SU-DHL-6 (cell line): ENCODE data around the gene EVI5L.

ENCODE experiments used
- EZH2phosphoT487 ChIP-seq: fragments of 200-600 bp; sonication (generic), shearing (Covaris generic); conservative IDR thresholded peaks from 2 replicates; pipeline ENCODE4 v1.6.1; 2018; ENCODE audit warnings: mild to moderate bottlenecking, antibody characterized with exemption, low read length, moderate library complexity, mixed read lengths
- TF ChIP-seq, protein P1 (sequence below): fragments of 200-600 bp; sonication (generic); IDR thresholded peaks from one replicate; pipeline ENCODE4 v1.5.1; 2017; ENCODE audit warnings: antibody characterized with exemption, mild to moderate bottlenecking, low read length, moderate library complexity; ENCODE audit not compliant: insufficient read depth, poor library complexity, severe bottlenecking

DNA sequence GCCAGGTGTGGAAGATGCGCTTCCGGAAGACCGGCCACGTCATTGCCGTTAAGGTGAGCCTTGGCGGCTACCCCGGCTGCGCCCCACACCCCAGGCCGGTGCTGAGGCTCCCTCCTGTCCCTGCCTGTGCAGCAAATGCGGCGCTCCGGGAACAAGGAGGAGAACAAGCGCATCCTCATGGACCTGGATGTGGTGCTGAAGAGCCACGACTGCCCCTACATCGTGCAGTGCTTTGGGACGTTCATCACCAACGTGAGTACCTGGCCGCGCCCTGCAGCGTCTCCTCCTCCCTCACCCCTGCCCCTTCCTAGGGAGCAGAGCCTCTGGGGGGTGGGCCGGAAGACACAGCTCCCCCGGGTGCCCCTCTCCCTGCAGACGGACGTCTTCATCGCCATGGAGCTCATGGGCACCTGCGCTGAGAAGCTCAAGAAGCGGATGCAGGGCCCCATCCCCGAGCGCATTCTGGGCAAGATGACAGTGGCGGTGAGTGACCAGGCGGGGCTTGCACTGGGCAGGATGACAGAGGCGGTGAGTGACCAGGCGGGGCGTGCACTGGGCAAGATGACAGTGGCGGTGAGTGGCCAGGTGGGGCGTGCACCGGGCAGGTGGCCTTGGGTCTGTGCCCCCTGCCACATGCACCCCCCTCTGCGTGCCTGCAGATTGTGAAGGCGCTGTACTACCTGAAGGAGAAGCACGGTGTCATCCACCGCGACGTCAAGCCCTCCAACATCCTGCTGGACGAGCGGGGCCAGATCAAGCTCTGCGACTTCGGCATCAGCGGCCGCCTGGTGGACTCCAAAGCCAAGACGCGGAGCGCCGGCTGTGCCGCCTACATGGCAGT, 80.5 kb downstream of the EVI5L start:
- TF ChIP-seq, protein P1, sequence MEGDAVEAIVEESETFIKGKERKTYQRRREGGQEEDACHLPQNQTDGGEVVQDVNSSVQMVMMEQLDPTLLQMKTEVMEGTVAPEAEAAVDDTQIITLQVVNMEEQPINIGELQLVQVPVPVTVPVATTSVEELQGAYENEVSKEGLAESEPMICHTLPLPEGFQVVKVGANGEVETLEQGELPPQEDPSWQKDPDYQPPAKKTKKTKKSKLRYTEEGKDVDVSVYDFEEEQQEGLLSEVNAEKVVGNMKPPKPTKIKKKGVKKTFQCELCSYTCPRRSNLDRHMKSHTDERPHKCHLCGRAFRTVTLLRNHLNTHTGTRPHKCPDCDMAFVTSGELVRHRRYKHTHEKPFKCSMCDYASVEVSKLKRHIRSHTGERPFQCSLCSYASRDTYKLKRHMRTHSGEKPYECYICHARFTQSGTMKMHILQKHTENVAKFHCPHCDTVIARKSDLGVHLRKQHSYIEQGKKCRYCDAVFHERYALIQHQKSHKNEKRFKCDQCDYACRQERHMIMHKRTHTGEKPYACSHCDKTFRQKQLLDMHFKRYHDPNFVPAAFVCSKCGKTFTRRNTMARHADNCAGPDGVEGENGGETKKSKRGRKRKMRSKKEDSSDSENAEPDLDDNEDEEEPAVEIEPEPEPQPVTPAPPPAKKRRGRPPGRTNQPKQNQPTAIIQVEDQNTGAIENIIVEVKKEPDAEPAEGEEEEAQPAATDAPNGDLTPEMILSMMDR, result no peak
- TF ChIP-seq EZH2phosphoT487, result no peak
